Liver (tissue), 9 donors: ENCODE data around the gene COL27A1. TPM values are rescaled to one million over a fixed set of nuclear protein-coding genes. Genes with fewer than 3 reads are reported as not detected.

Experiments
- DNase-seq: peaks from one replicate; pipeline ENCODE4 v3.0.0-alpha.2; 2017; ENCODE audit warnings: low spot score
- H3K27ac ChIP-seq, 2 donors: one replicate each; pipeline ENCODE4 v1.7.0; 2013; ENCODE audit warnings: inconsistent platforms in 2 of 2, low read length in 2 of 2, control low read depth in 1 of 2, low read depth in 1 of 2, mild to moderate bottlenecking in 1 of 2
- H3K27me3 ChIP-seq, 4 donors: one replicate each; pipeline versions ENCODE4 v1.6.1 to v1.7.0; 2013; ENCODE audit warnings: low read length in 3 of 4, inconsistent platforms in 1 of 4, mild to moderate bottlenecking in 1 of 4, moderate library complexity in 1 of 4; ENCODE audit not compliant: control insufficient read depth in 4 of 4, insufficient read depth in 4 of 4
- H3K36me3 ChIP-seq, 4 donors: one replicate each; pipeline versions ENCODE4 v1.6.1 to v1.7.0; 2013; ENCODE audit warnings: low read length in 3 of 4, mild to moderate bottlenecking in 3 of 4, low read depth in 1 of 4, moderate library complexity in 1 of 4; ENCODE audit not compliant: control insufficient read depth in 4 of 4, insufficient read depth in 3 of 4
- H3K4me1 ChIP-seq, 4 donors: one replicate each; pipeline versions ENCODE4 v1.6.1 to v1.7.0; 2013; ENCODE audit warnings: low read length in 3 of 4, mild to moderate bottlenecking in 3 of 4, moderate library complexity in 1 of 4; ENCODE audit not compliant: control insufficient read depth in 4 of 4, insufficient read depth in 4 of 4
- H3K4me3 ChIP-seq, 3 donors: one replicate each; pipeline versions ENCODE4 v1.6.1 to v1.7.0; 2013; ENCODE audit warnings: low read length in 3 of 3, control low read depth in 1 of 3, low read depth in 1 of 3, mild to moderate bottlenecking in 1 of 3
- H3K9ac ChIP-seq, 2 donors: one replicate each; pipeline ENCODE4 v1.7.0; 2013; ENCODE audit warnings: low read length in 2 of 2, mild to moderate bottlenecking in 2 of 2, moderate library complexity in 2 of 2, control low read depth in 1 of 2, low read depth in 1 of 2
- H3K9me3 ChIP-seq, 4 donors: one replicate each; pipeline versions ENCODE4 v1.6.1 to v1.7.0; 2013; ENCODE audit warnings: low read length in 3 of 4; ENCODE audit not compliant: control insufficient read depth in 4 of 4
- FOXA1 ChIP-seq: IDR thresholded peaks from 2 replicates; pipeline ENCODE4 v1.6.1; 2016; ENCODE audit warnings: antibody characterized with exemption
- FOXA2 ChIP-seq: IDR thresholded peaks from 2 replicates; pipeline ENCODE4 v1.6.1; 2016; ENCODE audit warnings: antibody characterized with exemption
- GABPA ChIP-seq, 2 donors: IDR thresholded peaks in 1 of 2; conservative IDR thresholded peaks in 1 of 2; 2 replicates each; pipeline ENCODE4 v1.6.1; 2016; ENCODE audit warnings: antibody characterized with exemption in 2 of 2, mild to moderate bottlenecking in 1 of 2, moderate library complexity in 1 of 2
- HNF4G ChIP-seq: IDR thresholded peaks from 2 replicates; pipeline ENCODE4 v1.6.1; 2016; ENCODE audit warnings: antibody characterized with exemption
- JUND ChIP-seq, 2 donors: IDR thresholded peaks; 2 replicates each; pipeline ENCODE4 v1.6.1; 2016; ENCODE audit warnings: antibody characterized with exemption in 2 of 2
- NR2F2 ChIP-seq: IDR thresholded peaks from 2 replicates; pipeline ENCODE4 v1.6.1; 2016; ENCODE audit warnings: antibody characterized with exemption
- RAD21 ChIP-seq, 2 donors: IDR thresholded peaks; 2 replicates each; pipeline ENCODE4 v1.6.1; 2016; ENCODE audit warnings: antibody characterized with exemption in 2 of 2, mild to moderate bottlenecking in 2 of 2
- RXRA ChIP-seq, 2 donors: IDR thresholded peaks; 2 replicates each; pipeline ENCODE4 v1.6.1; 2017 to 2018; ENCODE audit warnings: antibody characterized with exemption in 2 of 2, mild to moderate bottlenecking in 1 of 2
- SP1 ChIP-seq: IDR thresholded peaks from 2 replicates; pipeline ENCODE4 v1.6.1; 2018; ENCODE audit warnings: antibody characterized with exemption, mild to moderate bottlenecking
- YY1 ChIP-seq: IDR thresholded peaks from 2 replicates; pipeline ENCODE4 v1.6.1; 2016; ENCODE audit warnings: antibody characterized with exemption, mild to moderate bottlenecking
- WGBS: extraction: QIAGEN DNeasy Blood & Tissue Kit; methylation state at CpG from one replicate; pipeline ENCODE4 v1.1.7; 2013; 5-methylcytosine and 5-hydroxymethylcytosine counted together
- polyA plus RNA-seq, 2 donors: library from polyadenylated mRNA; stranded (reverse) in 1 of 2; unstranded in 1 of 2; fragments of 200-250 nt in 1 of 2; fragments of >200 nt in 1 of 2; fragmentation: Nextera tagmentation in 1 of 2; extraction: Ambion mirVana in 1 of 2; gene quantifications; one replicate each; pipeline versions ENCODE4 v1.2.1 to v1.2.3, GENCODE V29; 2013 to 2015
- total RNA-seq, 2 donors: library from RNA; depleted of rRNA; stranded (reverse); fragments of >200 nt; gene quantifications; one replicate each; pipeline ENCODE4 v1.2.3, GENCODE V29; 2014
- TF ChIP-seq, protein P1 (sequence below): IDR thresholded peaks from 2 replicates; pipeline ENCODE4 v1.6.1; 2016; ENCODE audit warnings: antibody characterized with exemption
- TF ChIP-seq, protein P2 (sequence below): IDR thresholded peaks from 2 replicates; pipeline ENCODE4 v1.6.1; 2016; ENCODE audit warnings: antibody characterized with exemption
- TF ChIP-seq, protein P3 (sequence below): IDR thresholded peaks from 2 replicates; pipeline ENCODE4 v1.6.1; 2016; ENCODE audit warnings: antibody characterized with exemption
- TF ChIP-seq, protein P4 (sequence below): IDR thresholded peaks from 2 replicates; pipeline ENCODE4 v1.6.1; 2016; ENCODE audit warnings: antibody characterized with exemption, mild to moderate bottlenecking
- TF ChIP-seq, protein P5 (sequence below): fragments of 150-350 bp; IDR thresholded peaks from 2 replicates; pipeline ENCODE4 v1.5.1; 2017; ENCODE audit warnings: improper control_type of control experiment, low read depth, low read length; ENCODE audit not compliant: missing input control
- donor health status: healthy.
- donor health status: healthy.
- donor health status: healthy.
- donor health status: healthy.
- donor health status: healthy.

Gene COL27A1
- total and polyA plus RNA-seq, 4 donors = 7.0 to 20.4 (median 12.0) TPM

DNA sequence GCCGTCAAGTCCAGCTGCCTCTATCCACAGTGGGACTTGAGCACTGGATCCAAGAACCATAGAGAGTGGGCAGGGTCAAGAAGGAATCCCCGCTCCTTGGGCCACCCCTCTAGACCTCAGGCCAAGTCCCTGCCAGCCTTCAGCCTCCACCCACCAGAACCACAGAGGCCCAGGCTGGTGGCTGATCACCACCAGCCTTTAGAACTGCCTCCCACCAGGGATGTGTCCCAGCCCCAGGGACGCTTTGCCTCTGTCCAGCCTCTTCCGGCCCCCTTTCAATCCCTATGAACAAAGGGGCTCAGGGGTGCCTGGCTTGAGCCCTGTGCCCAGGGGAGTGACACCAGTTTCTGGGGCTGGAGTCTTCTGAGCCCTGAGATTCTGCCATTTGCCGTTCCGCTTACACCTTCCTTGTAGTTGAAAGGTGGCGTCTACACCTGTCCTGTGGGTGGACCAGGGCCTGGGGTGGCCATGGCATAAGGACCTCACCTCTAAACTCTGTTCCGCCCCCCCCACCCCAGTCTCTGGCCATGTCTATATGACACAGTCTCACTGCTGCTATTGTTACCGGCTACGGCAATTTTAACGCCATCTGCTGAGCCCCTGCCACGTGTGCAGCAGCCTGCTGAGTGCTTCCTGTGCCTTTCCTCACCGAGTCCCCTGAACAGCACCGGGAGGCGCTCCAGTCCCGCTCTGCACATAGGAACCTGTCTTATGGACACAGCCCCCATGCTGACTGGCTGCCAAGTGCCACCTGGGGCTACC lies 131.8 kb downstream of the COL27A1 start:
- H3K27me3 ChIP-seq = no peaks in the 10 kb centered on the region
- TF ChIP-seq, protein P1, sequence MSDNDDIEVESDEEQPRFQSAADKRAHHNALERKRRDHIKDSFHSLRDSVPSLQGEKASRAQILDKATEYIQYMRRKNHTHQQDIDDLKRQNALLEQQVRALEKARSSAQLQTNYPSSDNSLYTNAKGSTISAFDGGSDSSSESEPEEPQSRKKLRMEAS = no peak
- TF ChIP-seq HNF4G (no peak), JUND (IDR thresholded peaks at IDR 0.05) (no peak), YY1 (no peak), FOXA2 (no peak), RAD21 (IDR thresholded peaks at IDR 0.05) (no peak), SP1 (no peak), GABPA (IDR thresholded peaks at IDR 0.05 in 1 of 2, conservative IDR thresholded peaks at IDR 0.05 in 1 of 2) (no peak), FOXA1 (no peak), NR2F2 (no peak), RXRA (IDR thresholded peaks at IDR 0.05) (no peak)
- TF ChIP-seq, protein P2, sequence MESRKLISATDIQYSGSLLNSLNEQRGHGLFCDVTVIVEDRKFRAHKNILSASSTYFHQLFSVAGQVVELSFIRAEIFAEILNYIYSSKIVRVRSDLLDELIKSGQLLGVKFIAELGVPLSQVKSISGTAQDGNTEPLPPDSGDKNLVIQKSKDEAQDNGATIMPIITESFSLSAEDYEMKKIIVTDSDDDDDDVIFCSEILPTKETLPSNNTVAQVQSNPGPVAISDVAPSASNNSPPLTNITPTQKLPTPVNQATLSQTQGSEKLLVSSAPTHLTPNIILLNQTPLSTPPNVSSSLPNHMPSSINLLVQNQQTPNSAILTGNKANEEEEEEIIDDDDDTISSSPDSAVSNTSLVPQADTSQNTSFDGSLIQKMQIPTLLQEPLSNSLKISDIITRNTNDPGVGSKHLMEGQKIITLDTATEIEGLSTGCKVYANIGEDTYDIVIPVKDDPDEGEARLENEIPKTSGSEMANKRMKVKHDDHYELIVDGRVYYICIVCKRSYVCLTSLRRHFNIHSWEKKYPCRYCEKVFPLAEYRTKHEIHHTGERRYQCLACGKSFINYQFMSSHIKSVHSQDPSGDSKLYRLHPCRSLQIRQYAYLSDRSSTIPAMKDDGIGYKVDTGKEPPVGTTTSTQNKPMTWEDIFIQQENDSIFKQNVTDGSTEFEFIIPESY = no peak
- TF ChIP-seq, protein P3, sequence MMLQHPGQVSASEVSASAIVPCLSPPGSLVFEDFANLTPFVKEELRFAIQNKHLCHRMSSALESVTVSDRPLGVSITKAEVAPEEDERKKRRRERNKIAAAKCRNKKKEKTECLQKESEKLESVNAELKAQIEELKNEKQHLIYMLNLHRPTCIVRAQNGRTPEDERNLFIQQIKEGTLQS = no peak
- TF ChIP-seq, protein P4, sequence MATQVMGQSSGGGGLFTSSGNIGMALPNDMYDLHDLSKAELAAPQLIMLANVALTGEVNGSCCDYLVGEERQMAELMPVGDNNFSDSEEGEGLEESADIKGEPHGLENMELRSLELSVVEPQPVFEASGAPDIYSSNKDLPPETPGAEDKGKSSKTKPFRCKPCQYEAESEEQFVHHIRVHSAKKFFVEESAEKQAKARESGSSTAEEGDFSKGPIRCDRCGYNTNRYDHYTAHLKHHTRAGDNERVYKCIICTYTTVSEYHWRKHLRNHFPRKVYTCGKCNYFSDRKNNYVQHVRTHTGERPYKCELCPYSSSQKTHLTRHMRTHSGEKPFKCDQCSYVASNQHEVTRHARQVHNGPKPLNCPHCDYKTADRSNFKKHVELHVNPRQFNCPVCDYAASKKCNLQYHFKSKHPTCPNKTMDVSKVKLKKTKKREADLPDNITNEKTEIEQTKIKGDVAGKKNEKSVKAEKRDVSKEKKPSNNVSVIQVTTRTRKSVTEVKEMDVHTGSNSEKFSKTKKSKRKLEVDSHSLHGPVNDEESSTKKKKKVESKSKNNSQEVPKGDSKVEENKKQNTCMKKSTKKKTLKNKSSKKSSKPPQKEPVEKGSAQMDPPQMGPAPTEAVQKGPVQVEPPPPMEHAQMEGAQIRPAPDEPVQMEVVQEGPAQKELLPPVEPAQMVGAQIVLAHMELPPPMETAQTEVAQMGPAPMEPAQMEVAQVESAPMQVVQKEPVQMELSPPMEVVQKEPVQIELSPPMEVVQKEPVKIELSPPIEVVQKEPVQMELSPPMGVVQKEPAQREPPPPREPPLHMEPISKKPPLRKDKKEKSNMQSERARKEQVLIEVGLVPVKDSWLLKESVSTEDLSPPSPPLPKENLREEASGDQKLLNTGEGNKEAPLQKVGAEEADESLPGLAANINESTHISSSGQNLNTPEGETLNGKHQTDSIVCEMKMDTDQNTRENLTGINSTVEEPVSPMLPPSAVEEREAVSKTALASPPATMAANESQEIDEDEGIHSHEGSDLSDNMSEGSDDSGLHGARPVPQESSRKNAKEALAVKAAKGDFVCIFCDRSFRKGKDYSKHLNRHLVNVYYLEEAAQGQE = no peak
- TF ChIP-seq, protein P5, sequence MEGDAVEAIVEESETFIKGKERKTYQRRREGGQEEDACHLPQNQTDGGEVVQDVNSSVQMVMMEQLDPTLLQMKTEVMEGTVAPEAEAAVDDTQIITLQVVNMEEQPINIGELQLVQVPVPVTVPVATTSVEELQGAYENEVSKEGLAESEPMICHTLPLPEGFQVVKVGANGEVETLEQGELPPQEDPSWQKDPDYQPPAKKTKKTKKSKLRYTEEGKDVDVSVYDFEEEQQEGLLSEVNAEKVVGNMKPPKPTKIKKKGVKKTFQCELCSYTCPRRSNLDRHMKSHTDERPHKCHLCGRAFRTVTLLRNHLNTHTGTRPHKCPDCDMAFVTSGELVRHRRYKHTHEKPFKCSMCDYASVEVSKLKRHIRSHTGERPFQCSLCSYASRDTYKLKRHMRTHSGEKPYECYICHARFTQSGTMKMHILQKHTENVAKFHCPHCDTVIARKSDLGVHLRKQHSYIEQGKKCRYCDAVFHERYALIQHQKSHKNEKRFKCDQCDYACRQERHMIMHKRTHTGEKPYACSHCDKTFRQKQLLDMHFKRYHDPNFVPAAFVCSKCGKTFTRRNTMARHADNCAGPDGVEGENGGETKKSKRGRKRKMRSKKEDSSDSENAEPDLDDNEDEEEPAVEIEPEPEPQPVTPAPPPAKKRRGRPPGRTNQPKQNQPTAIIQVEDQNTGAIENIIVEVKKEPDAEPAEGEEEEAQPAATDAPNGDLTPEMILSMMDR = no peak
- no peak for DNase-seq
- H3K4me3 ChIP-seq = no peak overlapping the region
- peaks cover 4 to 43% (median 20%) of the 10 kb centered on the region in 4 donors for H3K36me3 ChIP-seq
- WGBS = 92% methylated on average over 16 of the region's 16 CpGs
- no peak overlapping the region for H3K27ac ChIP-seq
- no peaks in the 10 kb centered on the region for H3K9me3 ChIP-seq
- H3K9ac ChIP-seq = no peak overlapping the region
- H3K4me1 ChIP-seq = no peaks in the 10 kb centered on the region
